Melanocyte of skin (primary cell): ENCODE data around the gene IMPG1. TPM values are rescaled to one million over a fixed set of nuclear protein-coding genes. Genes with fewer than 3 reads are reported as not detected.

Experiments
- small RNA-seq, 2 donors: library from RNA; depleted of rRNA; stranded (forward); fragments of <200 nt; gene quantifications; one replicate each; pipeline ENCODE3, GENCODE V24; 2012
- total RNA-seq, 2 donors: library from RNA; depleted of rRNA; stranded (reverse); fragments of >200 nt; gene quantifications; 2 replicates each; pipeline ENCODE4 v1.2.3, GENCODE V29; 2012

Gene IMPG1
- total RNA-seq: not detected

GRCh38 chr6:76072562-76072961 lies at the start of gene IMPG1:
IMPG1 (minus strand) TSS chr6:76072662; CDS start chr6:76072488, 174 bp downstream.

Small RNA genes within 50 kb of the gene (small RNA-seq; reads per million reads assigned to genes)
- gene RF00019: 0 reads per million in 2 donors
- gene RNU6-248P: 0 reads per million in 2 donors
